ENCODE measurements around the gene MTFR2. TPM values are rescaled to one million over a fixed set of nuclear protein-coding genes. Genes with fewer than 3 reads are reported as not detected.

MTFR2 gene
- polyA plus RNA-seq, 1 experiment: 5.5 TPM

DNA sequence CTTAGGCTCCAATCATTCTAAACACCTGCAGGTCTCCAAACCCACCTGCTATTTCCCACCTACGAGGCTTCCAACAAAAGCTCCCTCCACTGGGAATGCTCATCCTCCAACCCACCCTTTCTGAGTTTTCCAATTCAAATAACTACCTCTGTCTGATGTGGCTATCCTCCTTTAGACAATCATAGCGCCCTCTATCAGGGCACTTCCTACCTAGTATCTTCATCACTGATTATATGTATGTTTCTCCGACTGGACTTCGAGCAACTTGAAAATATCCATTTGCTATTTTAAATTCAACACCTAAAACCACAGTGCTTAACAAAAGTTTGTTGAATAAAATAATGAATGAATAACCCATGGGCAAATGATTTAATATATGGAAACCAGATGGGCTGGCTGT is 41.3 kb downstream of the MTFR2 start:
- CTCF ChIA-PET: interaction anchor here (0.6 to 1.5 kb wide), 2 partner anchors 14 to 146 kb away, joined by 3 to 4 read pairs; no protein-coding TSS in a partner anchor

DNA sequence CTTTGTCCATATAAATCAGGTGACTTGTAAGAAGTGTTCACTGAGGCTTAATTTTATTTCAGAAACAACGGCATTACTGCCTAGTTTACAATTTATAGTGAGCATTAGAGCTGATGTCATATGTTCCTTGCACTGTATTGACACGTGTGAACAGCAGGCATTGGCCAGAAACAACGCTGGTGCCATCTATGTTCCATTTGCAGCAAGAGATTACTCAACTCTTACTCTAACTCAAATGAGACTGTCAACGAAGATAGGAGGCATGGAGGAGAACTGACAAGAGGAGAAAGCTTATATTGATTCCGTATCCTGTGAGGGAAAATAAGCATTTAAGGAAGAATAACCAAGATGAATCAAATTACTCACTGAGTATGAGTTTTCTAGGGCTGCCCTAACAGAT is 48.4 kb downstream of the MTFR2 start:
- POLR2A ChIA-PET: interaction anchor here (0.6 kb wide), 1 partner anchor 719 kb away, joined by 3 read pairs; no protein-coding TSS in a partner anchor
- H3K4me3 ChIP-seq (ENCODE audit: low read depth, low read length): no peak overlapping the region
- H3K36me3 ChIP-seq (ENCODE audit: control insufficient read depth, insufficient read depth, low read length): no peaks in the 10 kb centered on the region
- H3K27me3 ChIP-seq (ENCODE audit: control insufficient read depth, insufficient read depth, low read length): peaks cover 1% of the 10 kb centered on the region; the same call in 1 of the 2 replicates
- no peak for DNase-seq (ENCODE audit: low read depth)
- TF ChIP-seq, protein P1, sequence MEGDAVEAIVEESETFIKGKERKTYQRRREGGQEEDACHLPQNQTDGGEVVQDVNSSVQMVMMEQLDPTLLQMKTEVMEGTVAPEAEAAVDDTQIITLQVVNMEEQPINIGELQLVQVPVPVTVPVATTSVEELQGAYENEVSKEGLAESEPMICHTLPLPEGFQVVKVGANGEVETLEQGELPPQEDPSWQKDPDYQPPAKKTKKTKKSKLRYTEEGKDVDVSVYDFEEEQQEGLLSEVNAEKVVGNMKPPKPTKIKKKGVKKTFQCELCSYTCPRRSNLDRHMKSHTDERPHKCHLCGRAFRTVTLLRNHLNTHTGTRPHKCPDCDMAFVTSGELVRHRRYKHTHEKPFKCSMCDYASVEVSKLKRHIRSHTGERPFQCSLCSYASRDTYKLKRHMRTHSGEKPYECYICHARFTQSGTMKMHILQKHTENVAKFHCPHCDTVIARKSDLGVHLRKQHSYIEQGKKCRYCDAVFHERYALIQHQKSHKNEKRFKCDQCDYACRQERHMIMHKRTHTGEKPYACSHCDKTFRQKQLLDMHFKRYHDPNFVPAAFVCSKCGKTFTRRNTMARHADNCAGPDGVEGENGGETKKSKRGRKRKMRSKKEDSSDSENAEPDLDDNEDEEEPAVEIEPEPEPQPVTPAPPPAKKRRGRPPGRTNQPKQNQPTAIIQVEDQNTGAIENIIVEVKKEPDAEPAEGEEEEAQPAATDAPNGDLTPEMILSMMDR (IDR thresholded peaks at IDR 0.05; ENCODE audit: insufficient read depth, low read depth, low read length): no peak
- CTCF ChIA-PET: interaction anchor here (1.2 kb wide), 2 partner anchors 9 to 167 kb away, joined by 3 to 4 read pairs; no protein-coding TSS in a partner anchor

More for the DNA sequence above, 41.3 kb downstream of the MTFR2 start:
- Histone ChIP-seq H3K27me3 (ENCODE audit: control insufficient read depth, insufficient read depth, low read length) (peaks cover 1% of the 10 kb centered on the region; the same call in 1 of the 2 replicates), H3K4me3 (ENCODE audit: low read depth, low read length) (no peak overlapping the region), H3K36me3 (ENCODE audit: control insufficient read depth, insufficient read depth, low read length) (no peaks in the 10 kb centered on the region)
- POLR2A ChIA-PET: no interaction called here
- no peak for DNase-seq (ENCODE audit: low read depth)
- TF ChIP-seq, protein P1 (IDR thresholded peaks at IDR 0.05; ENCODE audit: insufficient read depth, low read depth, low read length): no peak

DNA sequence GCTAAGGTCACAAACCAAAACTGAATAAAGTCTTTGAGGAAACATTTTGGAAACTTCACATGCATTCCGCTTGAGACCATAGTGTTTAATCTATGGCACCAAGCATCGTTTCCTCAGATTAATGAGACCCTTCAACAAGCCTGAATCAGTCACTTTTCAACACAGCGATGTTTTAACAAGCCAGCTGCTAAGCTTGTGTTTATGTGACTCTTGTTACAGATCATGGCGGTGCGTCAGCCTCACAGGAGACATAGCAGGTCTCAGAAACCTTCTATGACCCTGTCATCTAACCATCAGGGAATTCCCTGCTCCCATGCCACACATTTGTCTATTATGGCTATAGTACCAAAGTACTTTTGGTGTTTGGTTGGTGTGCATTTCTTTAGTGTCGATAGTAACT is 57.2 kb downstream of the MTFR2 start:
- DNase-seq (ENCODE audit: low read depth): no peak
- ChIA-PET POLR2A (no interaction called here), CTCF (interaction anchor here (0.7 kb wide), 1 partner anchor 9 kb away, joined by 4 read pairs; no protein-coding TSS in a partner anchor)
- no peaks in the 10 kb centered on the region for H3K36me3 ChIP-seq (ENCODE audit: control insufficient read depth, insufficient read depth, low read length)
- H3K4me3 ChIP-seq (ENCODE audit: low read depth, low read length): no peak overlapping the region
- no peaks in the 10 kb centered on the region for H3K27me3 ChIP-seq (ENCODE audit: control insufficient read depth, insufficient read depth, low read length)
- TF ChIP-seq, protein P1 (IDR thresholded peaks at IDR 0.05; ENCODE audit: insufficient read depth, low read depth, low read length): no peak

DNA sequence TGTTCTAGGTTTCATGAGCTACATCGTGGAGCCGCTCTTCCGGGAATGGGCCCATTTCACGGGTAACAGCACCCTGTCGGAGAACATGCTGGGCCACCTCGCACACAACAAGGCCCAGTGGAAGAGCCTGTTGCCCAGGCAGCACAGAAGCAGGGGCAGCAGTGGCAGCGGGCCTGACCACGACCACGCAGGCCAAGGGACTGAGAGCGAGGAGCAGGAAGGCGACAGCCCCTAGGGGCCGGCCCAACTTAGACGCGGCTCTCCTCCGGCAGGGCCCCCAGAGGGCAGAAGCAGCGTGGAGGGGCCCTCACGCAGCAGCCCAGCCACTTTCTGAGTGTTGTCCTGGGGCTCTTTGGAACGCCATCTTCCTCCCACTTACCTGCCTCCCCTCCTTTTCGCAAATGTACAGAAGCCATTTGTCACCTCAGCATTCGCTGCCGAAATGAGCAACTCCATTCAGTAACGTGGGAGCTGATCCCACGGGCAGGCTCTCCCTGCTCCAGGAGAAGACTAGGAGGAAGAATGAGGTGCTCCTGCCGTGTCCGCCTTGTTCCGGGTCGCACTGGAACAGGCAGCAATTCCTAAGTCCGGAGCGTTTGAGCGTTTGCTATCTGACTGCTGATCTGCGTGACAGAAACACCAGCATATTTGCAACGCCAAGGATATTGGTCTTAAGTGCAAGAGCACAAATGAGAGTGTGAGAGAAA is 58.4 kb downstream of the MTFR2 start:
- TF ChIP-seq, protein P1 (IDR thresholded peaks at IDR 0.05; ENCODE audit: insufficient read depth, low read depth, low read length): no peak
- POLR2A ChIA-PET: no interaction called here
- Histone ChIP-seq H3K36me3 (ENCODE audit: control insufficient read depth, insufficient read depth, low read length) (no peaks in the 10 kb centered on the region), H3K27me3 (ENCODE audit: control insufficient read depth, insufficient read depth, low read length) (no peaks in the 10 kb centered on the region), H3K4me3 (ENCODE audit: low read depth, low read length) (no peak overlapping the region)
- CTCF ChIA-PET: no interaction called here
- no peak for DNase-seq (ENCODE audit: low read depth)

DNA sequence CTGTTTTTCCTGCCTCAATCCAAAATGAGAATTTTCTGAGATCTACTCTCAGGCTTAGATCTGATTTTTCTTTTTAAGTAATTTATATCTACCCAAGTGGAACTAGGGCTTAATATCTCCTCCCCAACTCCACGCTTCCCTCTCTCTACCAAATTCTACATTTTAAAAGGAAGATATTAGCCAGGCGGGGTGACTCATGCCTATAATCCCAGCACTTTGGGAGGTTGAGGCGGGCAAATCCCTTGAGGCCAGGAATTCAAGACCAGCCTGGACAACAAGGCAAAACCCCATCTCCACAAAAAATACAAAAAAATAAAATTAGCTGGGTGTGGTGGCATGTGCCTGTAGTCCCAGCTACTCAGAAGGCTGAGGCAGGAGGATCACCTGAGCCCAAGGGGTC is 61.0 kb downstream of the MTFR2 start:
- ChIA-PET CTCF (interaction anchor here (2.2 kb wide), 1 partner anchor 37 kb away, joined by 4 read pairs; no protein-coding TSS in a partner anchor), POLR2A (no interaction called here)
- no peaks in the 10 kb centered on the region for H3K36me3 ChIP-seq (ENCODE audit: control insufficient read depth, insufficient read depth, low read length)
- DNase-seq (ENCODE audit: low read depth): no peak
- TF ChIP-seq, protein P1 (IDR thresholded peaks at IDR 0.05; ENCODE audit: insufficient read depth, low read depth, low read length): no peak
- no peak overlapping the region for H3K4me3 ChIP-seq (ENCODE audit: low read depth, low read length)
- H3K27me3 ChIP-seq (ENCODE audit: control insufficient read depth, insufficient read depth, low read length): no peaks in the 10 kb centered on the region

Measured in BJ (cell line).